Lung (tissue), 12 donors: ENCODE data around the gene PHACTR1. TPM values are rescaled to one million over a fixed set of nuclear protein-coding genes. Genes with fewer than 3 reads are reported as not detected.

Source experiments
- ATAC-seq: fragments of 200-7000 bp; cut with Tn5 transposase; one replicate; pipeline ENCODE4 v1.9.1; 2020; ENCODE audit warnings: moderate number of reproducible peaks; ENCODE audit not compliant: insufficient read depth, low FRiP score
- DNase-seq, 3 donors: peaks; one replicate each; pipeline ENCODE4 v3.0.0-alpha.2; 2013 to 2017
- H3K27ac ChIP-seq, 2 donors: one replicate each; pipeline ENCODE4 v1.5.1; 2013; ENCODE audit warnings: mild to moderate bottlenecking in 2 of 2, moderate library complexity in 2 of 2, control low read depth in 1 of 2, inconsistent platforms in 1 of 2, low read depth in 1 of 2, low read length in 1 of 2
- H3K27me3 ChIP-seq, 3 donors: one replicate each; pipeline ENCODE4 v1.5.1; 2013; ENCODE audit warnings: low read length in 2 of 3; ENCODE audit not compliant: control insufficient read depth in 3 of 3, insufficient read depth in 3 of 3
- H3K36me3 ChIP-seq, 4 donors: one replicate each; pipeline ENCODE4 v1.5.1; 2013; ENCODE audit warnings: low read length in 4 of 4, mild to moderate bottlenecking in 1 of 4, moderate library complexity in 1 of 4; ENCODE audit not compliant: control insufficient read depth in 4 of 4, insufficient read depth in 4 of 4
- H3K4me1 ChIP-seq, 5 donors: one replicate each; pipeline ENCODE4 v1.5.1; 2013; ENCODE audit warnings: low read length in 5 of 5, mild to moderate bottlenecking in 2 of 5, moderate library complexity in 1 of 5; ENCODE audit not compliant: control insufficient read depth in 5 of 5, insufficient read depth in 5 of 5
- H3K4me3 ChIP-seq: one replicate; pipeline ENCODE4 v1.5.1; 2013; ENCODE audit warnings: mild to moderate bottlenecking, control low read depth, moderate library complexity
- H3K9ac ChIP-seq, 2 donors: one replicate each; pipeline ENCODE4 v1.5.1; 2013; ENCODE audit warnings: low read length in 2 of 2, control low read depth in 1 of 2; ENCODE audit not compliant: insufficient read depth in 1 of 2
- H3K9me3 ChIP-seq, 4 donors: one replicate each; pipeline ENCODE4 v1.5.1; 2013; ENCODE audit warnings: low read length in 3 of 4, mild to moderate bottlenecking in 1 of 4, moderate library complexity in 1 of 4; ENCODE audit not compliant: control insufficient read depth in 4 of 4, insufficient read depth in 3 of 4
- WGBS, 2 donors: extraction: QIAGEN DNeasy Blood & Tissue Kit; methylation state at CpG; one replicate each; pipeline ENCODE4 v1.1.7; 2013; 5-methylcytosine and 5-hydroxymethylcytosine counted together
- polyA plus RNA-seq, 2 donors: library from polyadenylated mRNA; stranded (reverse); fragments of 200-250 nt; gene quantifications; one replicate each; pipeline ENCODE4 v1.2.1, GENCODE V29; 2013
- total RNA-seq, 2 donors: library from RNA; depleted of rRNA in 1 of 2; stranded (reverse); fragments of >200 nt in 1 of 2; gene quantifications; one replicate each; pipeline ENCODE4 v1.2.1, GENCODE V29; 2014 to 2021
- TF ChIP-seq, protein P1 (sequence below): IDR thresholded peaks from 2 replicates; pipeline ENCODE4 v1.5.1; 2012; ENCODE audit warnings: mild to moderate bottlenecking; ENCODE audit errors: control extremely low read depth, extremely low read depth
- donor health status: control.
- donor health status: control.
- donor health status: Bipolar disorder and iron deficiency.
- donor health status: healthy.
- donor health status: DM: yes; HTN: yes; CAD: no.

The PHACTR1 gene
- total and polyA plus RNA-seq, 4 donors: 16.3 to 58.8 (median 41.9) TPM

- 46 to 64% methylated on average over 2 of the region's 2 CpGs for WGBS, 2 donors
- no peak for ATAC-seq
- H3K27me3 ChIP-seq: no peaks in the 10 kb centered on the region
- H3K9ac ChIP-seq: no peak overlapping the region
- H3K27ac ChIP-seq: no peak overlapping the region
- peaks cover 0 to 9% (median under 1%) of the 10 kb centered on the region in 4 donors for H3K36me3 ChIP-seq
- TF ChIP-seq, protein P1, sequence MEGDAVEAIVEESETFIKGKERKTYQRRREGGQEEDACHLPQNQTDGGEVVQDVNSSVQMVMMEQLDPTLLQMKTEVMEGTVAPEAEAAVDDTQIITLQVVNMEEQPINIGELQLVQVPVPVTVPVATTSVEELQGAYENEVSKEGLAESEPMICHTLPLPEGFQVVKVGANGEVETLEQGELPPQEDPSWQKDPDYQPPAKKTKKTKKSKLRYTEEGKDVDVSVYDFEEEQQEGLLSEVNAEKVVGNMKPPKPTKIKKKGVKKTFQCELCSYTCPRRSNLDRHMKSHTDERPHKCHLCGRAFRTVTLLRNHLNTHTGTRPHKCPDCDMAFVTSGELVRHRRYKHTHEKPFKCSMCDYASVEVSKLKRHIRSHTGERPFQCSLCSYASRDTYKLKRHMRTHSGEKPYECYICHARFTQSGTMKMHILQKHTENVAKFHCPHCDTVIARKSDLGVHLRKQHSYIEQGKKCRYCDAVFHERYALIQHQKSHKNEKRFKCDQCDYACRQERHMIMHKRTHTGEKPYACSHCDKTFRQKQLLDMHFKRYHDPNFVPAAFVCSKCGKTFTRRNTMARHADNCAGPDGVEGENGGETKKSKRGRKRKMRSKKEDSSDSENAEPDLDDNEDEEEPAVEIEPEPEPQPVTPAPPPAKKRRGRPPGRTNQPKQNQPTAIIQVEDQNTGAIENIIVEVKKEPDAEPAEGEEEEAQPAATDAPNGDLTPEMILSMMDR: no peak
- peaks cover 0 to 2% (median 0%) of the 10 kb centered on the region in 4 donors for H3K9me3 ChIP-seq
- peaks cover 0 to 4% (median 0%) of the 10 kb centered on the region in 5 donors for H3K4me1 ChIP-seq
- no peak overlapping the region for H3K4me3 ChIP-seq
- no peak for DNase-seq
These were observed 499.9 kb downstream of the PHACTR1 start for GRCh38 chr6:13216236-13217014.

DNA sequence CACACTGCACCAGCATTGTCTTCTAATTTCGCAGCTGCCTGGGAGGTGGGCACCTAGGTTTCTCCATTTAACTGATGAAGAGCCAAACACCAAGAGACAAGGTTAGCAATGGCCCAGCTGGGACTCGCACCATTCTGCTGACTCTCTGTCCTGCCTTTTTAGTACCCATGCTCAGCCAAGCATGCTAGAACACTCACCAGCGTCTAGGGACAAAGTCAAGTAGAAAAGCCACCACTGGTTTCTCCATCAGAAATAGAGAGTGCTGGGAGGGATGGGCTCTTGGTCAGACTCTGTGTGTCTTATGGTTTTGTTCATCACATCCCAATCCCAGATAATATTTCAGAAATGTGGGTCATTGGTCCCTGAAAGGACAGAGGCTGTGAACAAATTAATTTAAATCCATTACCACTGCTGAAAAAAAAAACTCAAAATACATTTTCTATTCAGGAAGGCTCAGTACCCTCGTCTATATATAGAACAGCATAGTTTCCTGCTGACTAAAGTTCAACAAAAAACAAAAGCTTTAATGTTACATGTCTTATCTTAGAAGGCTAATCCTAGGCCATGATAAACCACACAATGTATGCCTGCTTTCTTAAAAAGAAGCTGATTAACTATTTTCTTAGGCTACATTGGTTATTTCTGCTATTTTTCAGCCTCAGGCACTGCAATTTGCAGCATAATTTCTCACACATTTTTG, 500.8 kb downstream of the PHACTR1 start:
- 51 to 64% methylated on average over 4 of the region's 4 CpGs for WGBS, 2 donors
- Histone ChIP-seq H3K9me3 (no peaks in the 10 kb centered on the region), H3K9ac (no peak overlapping the region), H3K4me1 (peaks cover 0 to 4% (median 0%) of the 10 kb centered on the region in 5 donors), H3K27me3 (no peaks in the 10 kb centered on the region), H3K36me3 (peaks cover 0 to 8% (median under 1%) of the 10 kb centered on the region in 4 donors), H3K4me3 (no peak overlapping the region), H3K27ac (no peak overlapping the region)
- ATAC-seq (no peak), DNase-seq (peak in 1 of 3 donors; percentile 9)
- TF ChIP-seq, protein P1: no peak

DNA sequence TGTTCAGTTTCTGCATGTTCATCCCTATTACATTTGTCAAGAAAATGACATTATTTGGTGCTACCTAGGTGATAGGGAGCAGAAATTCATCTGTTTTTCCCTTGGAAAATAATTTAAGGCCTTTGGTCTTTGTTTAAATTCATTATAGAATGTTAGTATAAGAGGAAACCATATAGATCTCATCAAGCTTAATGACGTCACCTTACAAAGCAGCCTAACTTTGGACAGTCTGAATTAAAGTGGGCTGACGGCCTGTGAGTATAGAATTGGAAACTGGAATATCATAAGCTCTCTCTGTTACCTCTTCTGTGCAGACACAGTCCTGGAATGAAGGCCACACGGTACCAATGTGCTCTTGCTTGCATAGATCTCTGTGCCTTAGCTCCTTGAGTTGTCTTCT, 503.7 kb downstream of the PHACTR1 start:
- Histone ChIP-seq H3K36me3 (peaks cover 0 to 10% (median 0%) of the 10 kb centered on the region in 4 donors), H3K9ac (no peak overlapping the region), H3K4me1 (peaks cover 0 to 3% (median 0%) of the 10 kb centered on the region in 5 donors), H3K4me3 (no peak overlapping the region), H3K9me3 (no peaks in the 10 kb centered on the region), H3K27me3 (no peaks in the 10 kb centered on the region), H3K27ac (no peak overlapping the region)
- ATAC-seq: no peak
- no peak for DNase-seq
- WGBS, 2 donors: 93 to 96% methylated on average over 3 of the region's 3 CpGs
- TF ChIP-seq, protein P1: no peak
